PFSK-1 (cell line): Measurements from ENCODE around the gene MAP4K5.

Source experiments
- FOXP2 ChIP-seq: optimal IDR thresholded peaks from 2 replicates; pipeline ENCODE3; 2011; ENCODE audit warnings: borderline replicate concordance, control low read depth, inconsistent platforms; ENCODE audit not compliant: insufficient read depth; ENCODE audit errors: extremely low read length, extremely low read depth
- POLR2AphosphoS5 ChIP-seq: IDR thresholded peaks from 2 replicates; pipeline ENCODE4 v1.6.1; 2012; ENCODE audit warnings: low read depth, mild to moderate bottlenecking, control low read depth, low read length, moderate library complexity
- REST ChIP-seq, 2 experiments: IDR thresholded peaks; 2 replicates each; pipeline versions ENCODE4 v1.6.1 to v1.8.0; 2011 to 2012; ENCODE audit warnings: low read depth in 2 of 2, low read length in 2 of 2, control low read depth in 1 of 2, inconsistent platforms in 1 of 2, mild to moderate bottlenecking in 1 of 2, moderate library complexity in 1 of 2; ENCODE audit not compliant: insufficient read depth in 1 of 2
- SIN3A ChIP-seq: IDR thresholded peaks from 2 replicates; pipeline ENCODE4 v1.6.1; 2012; ENCODE audit warnings: mild to moderate bottlenecking, low read length, moderate library complexity, borderline replicate concordance; ENCODE audit not compliant: insufficient read depth

GRCh38 chr14:50489851-50490250 lies 42.5 kb downstream of the MAP4K5 start:
- TF ChIP-seq POLR2AphosphoS5 (no peak), REST (IDR thresholded peaks at IDR 0.05; ENCODE audit: insufficient read depth in 1 of 2, low read depth in 2 of 2, low read length in 2 of 2) (no peak), SIN3A (no peak), FOXP2 (no peak)
